WI38 (cell line): ENCODE results near the gene C2orf72.
"Not testable (repeated sequence)": the region's sequence is repeated elsewhere in the genome, so short reads cannot be mapped to it uniquely, and the experiment has no call there.

Source experiments
- H3K4me3 ChIP-seq: 2 replicates; pipeline ENCODE4 v1.5.1; 2011; ENCODE audit warnings: low read depth, mild to moderate bottlenecking, control low read depth, low read length
- CTCF ChIP-seq: IDR thresholded peaks from 2 replicates; pipeline ENCODE4 v1.5.1; 2012; ENCODE audit warnings: low read depth, mild to moderate bottlenecking, control low read depth, low read length

The C2orf72 gene

GRCh38 chr2:230998882-230999281 lies 38.4 kb upstream of the C2orf72 start:
- TF ChIP-seq CTCF, result no peak
- no peak overlapping the region for H3K4me3 ChIP-seq

GRCh38 chr2:230999477-230999876 lies 37.8 kb upstream of the C2orf72 start:
- no peak overlapping the region for H3K4me3 ChIP-seq
- no peak for TF ChIP-seq CTCF

GRCh38 chr2:231000211-231000904 lies 37.0 kb upstream of the C2orf72 start:
- no peak overlapping the region for H3K4me3 ChIP-seq
- no peak for TF ChIP-seq CTCF

GRCh38 chr2:231001036-231001435 lies 36.3 kb upstream of the C2orf72 start:
- no peak for TF ChIP-seq CTCF
- H3K4me3 ChIP-seq, result no peak overlapping the region

GRCh38 chr2:231001921-231002320 lies 35.4 kb upstream of the C2orf72 start:
- H3K4me3 ChIP-seq, result no peak overlapping the region
- TF ChIP-seq CTCF, result no peak

- no peak for TF ChIP-seq CTCF
Observed at GRCh38 chr2:231002641-231003040, 34.7 kb upstream of the C2orf72 start.

GRCh38 chr2:231003186-231003585 lies 34.1 kb upstream of the C2orf72 start:
- no peak for TF ChIP-seq CTCF
- H3K4me3 ChIP-seq, result no peak overlapping the region

More at GRCh38 chr2:231002641-231003040, 34.7 kb upstream of the C2orf72 start:
- no peak overlapping the region for H3K4me3 ChIP-seq

GRCh38 chr2:231004930-231005329 lies 32.4 kb upstream of the C2orf72 start:
- H3K4me3 ChIP-seq, result not testable (repeated sequence)
